Endothelial cell (in vitro differentiated cells): Measurements from ENCODE around the gene PRAMEF20. TPM values are rescaled to one million over a fixed set of nuclear protein-coding genes. Genes with fewer than 3 reads are reported as not detected.
"Not testable (repeated sequence)": the region's sequence is repeated elsewhere in the genome, so short reads cannot be mapped to it uniquely, and the experiment has no call there.

Experiments used
- DNase-seq: peaks from one replicate; pipeline ENCODE4 v3.0.0; 2021; ENCODE audit warnings: low spot score
- H3K27ac Mint-ChIP-seq: one replicate; pipeline ENCODE4 v1.8.0; 2021; ENCODE audit warnings: mixed read lengths, inconsistent platforms; ENCODE audit not compliant: unreplicated experiment
- H3K27me3 Mint-ChIP-seq: one replicate; pipeline ENCODE4 v1.8.0; 2021; ENCODE audit warnings: mild to moderate bottlenecking, moderate library complexity, mixed read lengths, inconsistent platforms; ENCODE audit not compliant: unreplicated experiment
- H3K36me3 Mint-ChIP-seq: one replicate; pipeline ENCODE4 v1.8.0; 2021; ENCODE audit warnings: mild to moderate bottlenecking, low read depth, mixed read lengths, inconsistent platforms; ENCODE audit not compliant: unreplicated experiment
- H3K4me1 Mint-ChIP-seq: one replicate; pipeline ENCODE4 v1.8.0; 2021; ENCODE audit warnings: mild to moderate bottlenecking, mixed read lengths, inconsistent platforms; ENCODE audit not compliant: unreplicated experiment
- H3K4me3 Mint-ChIP-seq: one replicate; pipeline ENCODE4 v1.8.0; 2021; ENCODE audit warnings: mild to moderate bottlenecking, mixed read lengths, inconsistent platforms; ENCODE audit not compliant: unreplicated experiment
- H3K9me3 Mint-ChIP-seq: one replicate; pipeline ENCODE4 v1.8.0; 2021; ENCODE audit warnings: mixed read lengths, inconsistent platforms; ENCODE audit not compliant: unreplicated experiment
- CTCF ChIP-seq: fragments of 200-600 bp; sonication (generic); IDR thresholded peaks from one replicate; pipeline ENCODE4 v1.5.0; 2021; ENCODE audit warnings: antibody characterized with exemption; ENCODE audit not compliant: unreplicated experiment
- total RNA-seq: library from RNA; stranded (reverse); fragmentation: NEBNext Ultra II Directional; extraction: Animal tissue kit (Norgen Biotek cat#: 25700); gene quantifications from one replicate; pipeline ENCODE4 v1.2.1, GENCODE V29; 2021; ENCODE audit not compliant: unreplicated experiment

The PRAMEF20 gene
- total RNA-seq, 1 donor from 2014 or later, result not detected

- no peaks in the 10 kb centered on the region for H3K4me1 Mint-ChIP-seq
- TF ChIP-seq CTCF, result no peak
- H3K9me3 Mint-ChIP-seq, result peaks cover 18% of the 10 kb centered on the region
- H3K27me3 Mint-ChIP-seq, result peaks cover 1% of the 10 kb centered on the region
- no peak for DNase-seq
- no peak overlapping the region for H3K27ac Mint-ChIP-seq
- no peaks in the 10 kb centered on the region for H3K36me3 Mint-ChIP-seq
- no peak overlapping the region for H3K4me3 Mint-ChIP-seq
Observed at GRCh38 chr1:13407811-13408210, 2.4 kb upstream of the PRAMEF20 start.

- Mint-ChIP-seq H3K4me1 (no peaks in the 10 kb centered on the region), H3K27me3 (no peaks in the 10 kb centered on the region), H3K27ac (no peak overlapping the region), H3K36me3 (peaks cover 4% of the 10 kb centered on the region), H3K9me3 (peaks cover 19% of the 10 kb centered on the region), H3K4me3 (no peak overlapping the region)
- DNase-seq, result no peak
- TF ChIP-seq CTCF, result no peak
Observed at GRCh38 chr1:13430495-13430894, 20.2 kb downstream of the PRAMEF20 start.

- no peak for DNase-seq
- TF ChIP-seq CTCF, result no peak
- Mint-ChIP-seq H3K36me3 (peaks cover 4% of the 10 kb centered on the region), H3K4me3 (no peak overlapping the region), H3K4me1 (no peaks in the 10 kb centered on the region), H3K27me3 (peaks cover 2% of the 10 kb centered on the region), H3K9me3 (peaks cover 27% of the 10 kb centered on the region), H3K27ac (no peak overlapping the region)
Observed at GRCh38 chr1:13432251-13432650, 22.0 kb downstream of the PRAMEF20 start.

- H3K4me3 Mint-ChIP-seq, H3K27ac Mint-ChIP-seq, H3K4me1 Mint-ChIP-seq, DNase-seq, H3K27me3 Mint-ChIP-seq: not testable (repeated sequence)
- peaks cover 36% of the 10 kb centered on the region for H3K9me3 Mint-ChIP-seq
- H3K36me3 Mint-ChIP-seq, result peaks cover 10% of the 10 kb centered on the region
Observed at GRCh38 chr1:13433694-13434358, 23.6 kb downstream of the PRAMEF20 start.

- H3K4me1 Mint-ChIP-seq, result no peaks in the 10 kb centered on the region
- TF ChIP-seq CTCF, result no peak
- no peak for DNase-seq
- H3K4me3 Mint-ChIP-seq, result no peak overlapping the region
- H3K9me3 Mint-ChIP-seq, result peaks cover 32% of the 10 kb centered on the region
- peaks cover 10% of the 10 kb centered on the region for H3K36me3 Mint-ChIP-seq
- H3K27ac Mint-ChIP-seq, result no peak overlapping the region
- peaks cover 2% of the 10 kb centered on the region for H3K27me3 Mint-ChIP-seq
Observed at GRCh38 chr1:13435458-13435857, 25.2 kb downstream of the PRAMEF20 start.

- not testable (repeated sequence) for H3K27me3 Mint-ChIP-seq, H3K36me3 Mint-ChIP-seq
Observed at GRCh38 chr1:13439104-13439783, 29.0 kb downstream of the PRAMEF20 start.

More at GRCh38 chr1:13439104-13439783, 29.0 kb downstream of the PRAMEF20 start:
- DNase-seq, H3K27ac Mint-ChIP-seq, H3K4me3 Mint-ChIP-seq, H3K4me1 Mint-ChIP-seq: not testable (repeated sequence)
- peaks cover 29% of the 10 kb centered on the region for H3K9me3 Mint-ChIP-seq
